ENCODE measurements around the gene CAVIN4. TPM values are rescaled to one million over a fixed set of nuclear protein-coding genes. Genes with fewer than 3 reads are reported as not detected.

Gene CAVIN4
- total and polyA plus RNA-seq, 2 experiments from 2014 or later = 0.53 to 1.0 TPM

DNA sequence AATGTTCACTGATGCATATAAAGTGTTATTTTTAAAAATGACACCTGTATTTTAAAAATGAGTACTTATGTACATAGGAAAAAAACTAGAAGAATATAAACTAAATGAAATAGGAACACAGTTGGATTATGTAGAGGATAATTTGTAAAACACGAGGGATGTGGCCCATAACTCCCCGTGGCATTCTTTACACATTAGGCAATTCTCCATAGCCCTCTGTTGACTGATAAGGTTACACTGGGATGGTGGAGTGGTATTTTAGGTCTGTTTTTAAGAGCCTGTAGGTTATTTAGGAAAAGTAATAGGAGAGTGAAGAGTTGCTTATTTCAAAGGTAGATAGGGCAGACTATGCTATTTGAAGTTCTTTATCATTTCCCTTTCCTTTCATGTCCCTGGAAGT lies 1.8 kb downstream of the CAVIN4 start:
- 51% methylated on average over 2 of the region's 2 CpGs for WGBS (ENCODE audit: low lambda C conversion rate, missing lambda C conversion rate)
- H3K27me3 ChIP-seq = no peaks in the 10 kb centered on the region
- no peaks in the 10 kb centered on the region for H3K79me2 ChIP-seq
- no peaks in the 10 kb centered on the region for H4K20me1 ChIP-seq (ENCODE audit: insufficient read depth, poor library complexity, severe bottlenecking)
- H3K36me3 ChIP-seq (replicated peaks; ENCODE audit: insufficient read depth, low read depth) = no peaks in the 10 kb centered on the region
- no peaks in the 10 kb centered on the region for H3K9me3 ChIP-seq (ENCODE audit: low read depth)
- no peak overlapping the region for H3K27ac ChIP-seq
- TF ChIP-seq, protein P1, sequence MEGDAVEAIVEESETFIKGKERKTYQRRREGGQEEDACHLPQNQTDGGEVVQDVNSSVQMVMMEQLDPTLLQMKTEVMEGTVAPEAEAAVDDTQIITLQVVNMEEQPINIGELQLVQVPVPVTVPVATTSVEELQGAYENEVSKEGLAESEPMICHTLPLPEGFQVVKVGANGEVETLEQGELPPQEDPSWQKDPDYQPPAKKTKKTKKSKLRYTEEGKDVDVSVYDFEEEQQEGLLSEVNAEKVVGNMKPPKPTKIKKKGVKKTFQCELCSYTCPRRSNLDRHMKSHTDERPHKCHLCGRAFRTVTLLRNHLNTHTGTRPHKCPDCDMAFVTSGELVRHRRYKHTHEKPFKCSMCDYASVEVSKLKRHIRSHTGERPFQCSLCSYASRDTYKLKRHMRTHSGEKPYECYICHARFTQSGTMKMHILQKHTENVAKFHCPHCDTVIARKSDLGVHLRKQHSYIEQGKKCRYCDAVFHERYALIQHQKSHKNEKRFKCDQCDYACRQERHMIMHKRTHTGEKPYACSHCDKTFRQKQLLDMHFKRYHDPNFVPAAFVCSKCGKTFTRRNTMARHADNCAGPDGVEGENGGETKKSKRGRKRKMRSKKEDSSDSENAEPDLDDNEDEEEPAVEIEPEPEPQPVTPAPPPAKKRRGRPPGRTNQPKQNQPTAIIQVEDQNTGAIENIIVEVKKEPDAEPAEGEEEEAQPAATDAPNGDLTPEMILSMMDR (IDR thresholded peaks at IDR 0.05; ENCODE audit: poor library complexity) = no peak
- no peak for TF ChIP-seq EZH2phosphoT487 (IDR thresholded peaks at IDR 0.05; ENCODE audit: low read depth, severe bottlenecking, unreplicated experiment)
- no peak for TF ChIP-seq EZH2 (IDR thresholded peaks at IDR 0.05; ENCODE audit: borderline replicate concordance)
- no peak for DNase-seq (ENCODE audit: low spot score)
- H3K4me1 ChIP-seq (ENCODE audit: insufficient read depth) = no peaks in the 10 kb centered on the region
- H3K4me2 ChIP-seq = no peak overlapping the region
- no peak overlapping the region for H2AFZ ChIP-seq
- H3K9me2 ChIP-seq (replicated peaks; ENCODE audit: insufficient read depth) = no peaks in the 10 kb centered on the region
- no peak overlapping the region for H3K4me3 ChIP-seq

DNA sequence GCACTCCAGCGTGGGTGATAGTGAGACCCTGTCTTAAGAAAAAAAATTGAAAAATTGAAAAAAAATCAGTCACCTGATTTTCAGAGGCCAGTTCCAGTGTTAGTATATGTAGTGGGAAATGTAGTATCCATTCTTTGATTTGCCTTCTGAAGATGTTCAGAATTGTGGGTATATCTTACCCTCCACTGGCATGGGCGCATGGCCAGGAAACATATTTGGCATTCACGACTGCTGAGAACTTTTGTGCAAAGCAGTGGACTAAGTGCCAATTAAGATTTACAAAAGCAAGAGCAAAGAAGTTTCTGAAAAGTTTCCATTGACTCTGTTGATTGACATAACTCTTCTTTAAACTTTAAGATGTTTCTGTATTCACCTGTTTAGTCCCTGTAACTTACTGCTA lies 2.4 kb downstream of the CAVIN4 start:
- Histone ChIP-seq H3K9me3 (ENCODE audit: low read depth) (no peaks in the 10 kb centered on the region), H3K4me3 (no peak overlapping the region), H3K9me2 (replicated peaks; ENCODE audit: insufficient read depth) (no peaks in the 10 kb centered on the region), H3K36me3 (replicated peaks; ENCODE audit: insufficient read depth, low read depth) (no peaks in the 10 kb centered on the region), H3K27ac (no peak overlapping the region), H3K79me2 (no peaks in the 10 kb centered on the region), H3K4me1 (ENCODE audit: insufficient read depth) (no peaks in the 10 kb centered on the region), H3K27me3 (no peaks in the 10 kb centered on the region), H4K20me1 (ENCODE audit: insufficient read depth, poor library complexity, severe bottlenecking) (no peaks in the 10 kb centered on the region), H2AFZ (no peak overlapping the region), H3K4me2 (no peak overlapping the region)
- WGBS (ENCODE audit: low lambda C conversion rate, missing lambda C conversion rate) = 96% methylated on average over 3 of the region's 3 CpGs
- no peak for DNase-seq (ENCODE audit: low spot score)
- TF ChIP-seq EZH2phosphoT487 (IDR thresholded peaks at IDR 0.05; ENCODE audit: low read depth, severe bottlenecking, unreplicated experiment) (no peak), EZH2 (IDR thresholded peaks at IDR 0.05; ENCODE audit: borderline replicate concordance) (no peak)
- TF ChIP-seq, protein P1 (IDR thresholded peaks at IDR 0.05; ENCODE audit: poor library complexity) = no peak

DNA sequence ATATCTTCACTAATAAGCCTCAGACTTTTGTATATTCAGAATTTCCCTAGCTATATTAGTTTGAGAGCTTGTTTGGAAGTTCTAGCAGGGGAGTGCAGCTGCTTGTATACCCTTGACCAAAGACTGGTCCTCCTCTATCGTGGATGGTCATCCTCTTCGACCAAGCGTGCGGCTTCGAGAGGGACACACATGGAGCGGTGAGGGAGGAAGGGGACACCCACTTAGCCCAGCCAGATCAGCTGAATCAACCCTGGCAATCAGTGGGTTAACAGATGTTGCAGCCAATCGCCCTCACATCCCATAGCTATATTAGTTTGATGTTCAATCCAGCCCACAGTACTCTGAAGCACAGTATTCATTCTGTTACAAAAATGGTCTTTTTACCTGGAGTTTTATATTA lies 3.2 kb downstream of the CAVIN4 start:
- Histone ChIP-seq H2AFZ (no peak overlapping the region), H3K9me2 (replicated peaks; ENCODE audit: insufficient read depth) (no peaks in the 10 kb centered on the region), H3K4me1 (ENCODE audit: insufficient read depth) (no peaks in the 10 kb centered on the region), H3K27me3 (no peaks in the 10 kb centered on the region), H4K20me1 (ENCODE audit: insufficient read depth, poor library complexity, severe bottlenecking) (no peaks in the 10 kb centered on the region), H3K4me3 (no peak overlapping the region), H3K9me3 (ENCODE audit: low read depth) (no peaks in the 10 kb centered on the region), H3K79me2 (no peaks in the 10 kb centered on the region), H3K4me2 (no peak overlapping the region), H3K27ac (no peak overlapping the region), H3K36me3 (replicated peaks; ENCODE audit: insufficient read depth, low read depth) (no peaks in the 10 kb centered on the region)
- WGBS (ENCODE audit: low lambda C conversion rate, missing lambda C conversion rate) = 94% methylated on average over 7 of the region's 7 CpGs
- no peak for DNase-seq (ENCODE audit: low spot score)
- no peak for TF ChIP-seq EZH2 (IDR thresholded peaks at IDR 0.05; ENCODE audit: borderline replicate concordance)

DNA sequence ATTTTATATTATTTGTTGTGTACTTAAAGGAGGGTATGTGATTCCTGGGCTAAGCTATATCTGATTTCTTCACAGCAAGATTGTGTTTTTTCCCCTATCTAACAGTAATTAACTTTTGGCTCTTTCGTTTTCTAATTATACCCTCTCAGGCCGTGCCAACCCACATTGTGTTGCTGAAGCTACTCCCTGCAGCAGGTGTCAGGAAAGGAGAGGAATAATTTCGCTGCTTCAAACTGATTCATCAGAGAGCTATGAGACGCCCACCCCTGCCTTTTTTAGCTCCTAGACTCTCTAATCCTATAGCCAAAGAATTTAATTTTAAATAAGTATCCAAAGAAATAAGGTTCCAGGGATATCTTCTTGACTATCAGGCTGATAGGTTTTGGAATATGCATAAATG lies 3.8 kb downstream of the CAVIN4 start:
- 94% methylated on average over 4 of the region's 4 CpGs for WGBS (ENCODE audit: low lambda C conversion rate, missing lambda C conversion rate)
- TF ChIP-seq, protein P1 (IDR thresholded peaks at IDR 0.05; ENCODE audit: poor library complexity) = no peak
- TF ChIP-seq EZH2 (IDR thresholded peaks at IDR 0.05; ENCODE audit: borderline replicate concordance) = no peak
- no peak for TF ChIP-seq EZH2phosphoT487 (IDR thresholded peaks at IDR 0.05; ENCODE audit: low read depth, severe bottlenecking, unreplicated experiment)
- no peaks in the 10 kb centered on the region for H3K27me3 ChIP-seq

More for the DNA sequence above, 3.8 kb downstream of the CAVIN4 start:
- no peaks in the 10 kb centered on the region for H4K20me1 ChIP-seq (ENCODE audit: insufficient read depth, poor library complexity, severe bottlenecking)
- H3K27ac ChIP-seq = no peak overlapping the region
- no peaks in the 10 kb centered on the region for H3K9me2 ChIP-seq (replicated peaks; ENCODE audit: insufficient read depth)
- no peaks in the 10 kb centered on the region for H3K4me1 ChIP-seq (ENCODE audit: insufficient read depth)
- no peak for DNase-seq (ENCODE audit: low spot score)
- H3K9me3 ChIP-seq (ENCODE audit: low read depth) = no peaks in the 10 kb centered on the region
- H3K79me2 ChIP-seq = no peaks in the 10 kb centered on the region
- H3K4me2 ChIP-seq = no peak overlapping the region
- H2AFZ ChIP-seq = no peak overlapping the region
- H3K4me3 ChIP-seq = no peak overlapping the region
- no peaks in the 10 kb centered on the region for H3K36me3 ChIP-seq (replicated peaks; ENCODE audit: insufficient read depth, low read depth)

Data from hepatocyte (in vitro differentiated cells).